ENCODE results near the gene KCNH4.
"Not testable (repeated sequence)": the region's sequence is repeated elsewhere in the genome, so short reads cannot be mapped to it uniquely, and the experiment has no call there.

Gene KCNH4

GRCh38 chr17:42193969-42194899 is 13.3 kb upstream of the KCNH4 start, which contains the start of gene GHDC:
Gene GHDC (minus strand): TSS chr17:42194494. CDS start chr17:42193581, 913 bp downstream.
- DNase-seq (ENCODE audit: low read depth in 3 of 3) = peak; percentile 71 to 78 (median 71)

DNA sequence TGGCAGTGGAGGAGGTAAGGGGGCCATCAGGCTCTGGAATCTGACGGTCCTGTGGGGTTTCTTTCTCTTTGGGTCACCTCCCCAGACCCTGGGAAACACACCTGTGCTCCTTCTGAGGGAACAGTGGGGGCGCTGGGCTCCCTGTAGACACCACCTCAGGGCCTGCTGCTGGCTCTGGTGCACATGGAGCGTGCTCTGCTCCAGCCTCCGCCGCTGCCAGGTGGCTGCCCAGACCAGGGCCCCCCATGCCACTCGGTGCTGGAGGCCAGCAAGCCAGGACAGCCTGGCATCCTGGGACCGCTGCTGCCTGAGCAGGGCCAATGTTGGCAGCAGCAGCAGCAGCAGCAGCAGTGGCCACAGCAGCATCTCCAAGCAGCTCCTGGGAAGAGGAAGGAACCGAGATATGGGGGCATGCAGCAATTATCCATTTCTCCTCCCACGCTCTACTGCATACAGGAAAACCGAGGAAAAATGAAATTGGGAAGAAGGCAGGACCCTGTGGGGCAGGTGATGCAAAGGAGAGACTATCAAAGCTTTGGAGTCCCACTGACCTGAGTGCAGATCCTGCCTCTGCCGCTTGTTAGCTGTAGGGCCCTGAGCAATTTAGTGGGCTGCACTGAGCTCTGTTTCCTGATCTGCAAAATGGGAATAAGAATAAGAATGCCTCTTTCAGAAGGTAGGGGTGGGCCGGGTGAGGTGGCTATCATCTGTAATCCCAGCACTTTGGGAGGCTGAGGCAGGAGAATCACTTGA is 12.4 kb upstream of the KCNH4 start:
- no peak for DNase-seq (ENCODE audit: low read depth in 3 of 3)

- DNase-seq (ENCODE audit: low read depth in 3 of 3) = no peak
Measured at GRCh38 chr17:42192189-42193126, 11.5 kb upstream of the KCNH4 start.

DNA sequence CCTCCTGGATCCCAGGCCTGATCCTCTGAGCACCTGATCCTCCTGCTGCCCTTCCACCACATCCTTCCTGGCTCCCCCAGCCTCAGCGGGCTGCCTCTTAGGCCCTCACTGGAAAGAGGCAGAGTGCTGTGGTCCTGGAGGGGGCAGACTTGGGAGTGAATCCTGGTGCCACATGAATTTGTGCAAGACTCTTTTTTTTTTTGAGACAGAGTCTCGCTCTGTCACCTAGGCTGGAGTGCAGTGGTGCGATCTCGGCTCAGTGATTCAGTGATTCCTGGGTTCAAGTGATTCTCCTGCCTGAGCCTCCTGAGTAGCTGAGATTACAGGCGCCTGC is 10.3 kb upstream of the KCNH4 start:
- DNase-seq (ENCODE audit: low read depth in 3 of 3) = no peak

DNA sequence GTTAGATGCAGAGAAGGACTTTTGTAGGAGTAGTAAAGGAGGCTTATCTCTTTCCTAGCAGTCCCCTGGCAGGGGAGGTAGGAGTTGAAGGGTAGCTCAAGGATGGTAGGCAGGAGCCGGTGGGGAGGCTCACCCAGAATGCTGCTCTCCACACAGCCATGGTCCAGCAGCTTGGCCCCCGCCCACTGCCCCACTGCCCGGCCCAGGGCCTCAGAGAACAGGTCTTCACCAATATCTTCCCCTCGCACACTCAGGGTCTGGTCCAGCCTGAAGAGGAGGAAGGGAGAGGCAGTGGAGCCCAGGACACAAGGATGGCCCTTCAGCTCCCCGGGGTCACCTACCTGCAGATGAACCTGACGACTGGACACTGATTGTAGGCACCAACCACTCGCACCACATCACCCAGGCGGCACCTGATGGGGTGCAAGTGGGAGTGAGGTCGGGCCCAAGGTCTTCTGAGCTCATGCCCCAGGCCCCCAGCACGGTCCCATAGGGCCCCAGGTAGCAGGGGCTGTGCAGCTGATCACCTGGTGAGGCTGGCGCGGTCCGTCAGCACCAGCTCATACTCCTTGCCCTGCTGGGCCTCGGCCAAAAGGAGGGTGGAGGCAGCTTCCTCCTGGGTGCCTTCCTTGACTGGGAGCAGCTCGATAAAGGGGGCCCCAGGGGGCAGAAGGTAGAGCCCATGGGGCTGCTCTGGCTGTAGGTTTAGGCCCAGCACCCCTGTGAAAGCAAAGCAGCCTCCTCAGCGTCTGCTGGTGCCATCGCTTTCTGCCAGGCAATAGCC is 9.7 kb upstream of the KCNH4 start:
- DNase-seq (ENCODE audit: low read depth in 3 of 3) = no peak

DNA sequence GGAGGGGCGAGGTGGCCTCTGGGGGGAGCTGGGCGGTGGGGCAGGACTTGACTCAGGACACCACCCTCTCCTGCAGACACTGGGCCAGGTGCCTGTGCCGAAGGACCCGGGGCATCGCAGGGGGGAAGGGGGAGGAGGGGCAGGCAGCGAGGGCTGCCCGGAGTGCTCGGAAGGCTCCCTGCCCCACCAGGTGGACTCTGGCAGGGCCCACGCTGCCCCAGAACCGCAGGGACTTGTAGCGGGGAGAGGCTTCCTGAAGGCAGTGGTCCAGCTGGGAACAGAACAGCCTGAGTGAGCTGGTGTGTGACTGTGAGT is 8.7 kb upstream of the KCNH4 start:
- no peak for DNase-seq (ENCODE audit: low read depth in 3 of 3)

- DNase-seq (ENCODE audit: low read depth in 3 of 3) = no peak
Measured at GRCh38 chr17:42188749-42189650, 8.1 kb upstream of the KCNH4 start.

DNA sequence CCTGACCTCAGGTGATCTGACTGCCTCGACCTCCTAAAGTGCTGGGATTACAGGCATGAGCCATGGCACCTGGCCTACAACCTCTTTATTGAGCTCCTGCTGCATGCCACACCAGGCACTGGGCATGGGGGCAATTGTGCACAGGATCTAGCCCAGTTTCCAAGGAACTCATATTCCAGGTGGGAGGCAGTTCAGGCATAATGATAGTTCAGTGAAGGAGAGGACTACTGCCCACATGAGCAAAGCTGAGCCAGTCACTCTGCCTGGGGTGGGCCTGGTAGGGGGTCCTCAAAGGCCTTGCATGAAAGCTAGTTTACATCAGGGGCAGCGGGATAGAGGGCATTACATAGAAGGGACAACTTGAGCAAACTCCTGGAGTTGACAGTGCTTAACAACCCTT is 6.9 kb upstream of the KCNH4 start:
- no peak for DNase-seq (ENCODE audit: low read depth in 3 of 3)

DNA sequence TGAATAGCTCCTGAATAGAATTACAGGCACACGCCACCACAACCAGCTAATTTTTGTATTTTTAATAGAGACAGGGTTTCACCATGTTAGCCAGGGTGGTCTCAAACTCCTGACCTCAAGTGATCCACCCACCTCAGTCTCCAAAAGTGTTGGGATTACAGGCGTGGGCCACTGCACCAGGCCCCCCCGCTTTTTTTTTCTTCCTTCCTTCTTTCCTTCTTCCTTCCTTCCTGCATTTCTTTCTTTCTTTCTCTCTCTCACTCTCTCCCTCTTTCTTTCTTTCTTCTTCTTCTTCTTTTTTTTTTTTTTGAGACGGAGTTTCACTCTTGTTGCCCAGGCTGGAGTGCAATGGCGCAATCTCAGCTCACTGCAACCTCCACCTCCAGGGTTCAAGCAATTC is 5.2 kb upstream of the KCNH4 start:
- DNase-seq (ENCODE audit: low read depth in 3 of 3) = not testable (repeated sequence)

GRCh38 chr17:42185621-42185930 is 4.6 kb upstream of the KCNH4 start:
- DNase-seq (ENCODE audit: low read depth in 3 of 3) = no peak

DNA sequence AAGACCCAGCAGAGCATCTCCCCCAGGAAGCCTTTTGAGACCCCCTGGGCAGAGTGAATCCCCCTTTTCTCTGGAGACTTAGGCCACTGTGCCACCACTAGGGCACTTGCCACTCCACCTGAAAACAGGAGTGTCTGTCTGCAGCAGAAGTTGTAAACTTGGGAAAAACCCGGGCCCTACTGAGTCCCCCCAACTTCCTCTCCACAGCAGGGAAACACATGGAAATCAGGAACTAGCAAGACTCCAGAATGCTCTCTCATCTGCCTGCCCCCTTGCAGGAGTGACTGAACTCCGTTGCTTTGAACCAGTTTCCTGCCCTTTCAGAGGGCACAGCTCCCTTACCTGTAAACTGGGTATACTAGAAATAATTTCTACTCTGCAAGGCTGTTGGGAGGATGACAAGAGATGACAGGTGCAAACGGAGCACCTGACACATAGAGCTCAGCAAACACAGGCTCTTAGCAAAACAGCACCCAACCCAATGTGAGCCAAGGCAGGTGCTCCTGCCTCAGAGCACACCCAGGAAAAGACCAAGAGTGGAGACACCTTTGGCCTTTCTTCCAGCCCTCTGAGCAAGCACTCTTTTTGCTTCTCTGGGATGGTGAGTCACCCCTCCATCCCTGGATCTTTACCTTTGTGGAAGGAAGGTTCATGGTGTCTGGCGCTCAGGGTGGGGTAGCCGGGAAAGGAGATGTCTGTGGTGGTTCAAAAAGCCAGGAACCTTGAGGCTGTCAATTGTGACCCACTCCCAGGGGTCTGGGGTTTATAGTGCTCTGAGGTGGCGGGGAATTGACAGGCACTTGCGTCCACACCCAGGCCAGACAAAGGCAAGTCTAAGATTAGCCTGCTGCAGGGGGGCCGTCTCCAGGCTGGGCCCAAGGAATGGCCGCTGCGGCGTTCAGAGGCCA is 4.0 kb upstream of the KCNH4 start, which contains the start of gene HCRT:
HCRT (minus strand) TSS at position 740 of the 908 bp plus-strand sequence; CDS start at position 653, 87 bp downstream.
- no peak for DNase-seq (ENCODE audit: low read depth in 3 of 3)

- peak; percentile 51 to 78 (median 55) for DNase-seq (ENCODE audit: low read depth in 3 of 3)
Measured at GRCh38 chr17:42183741-42184711, 3.1 kb upstream of the KCNH4 start.

- no peak for DNase-seq (ENCODE audit: low read depth in 3 of 3)
Measured at GRCh38 chr17:42182927-42183734, 2.2 kb upstream of the KCNH4 start.

DNA sequence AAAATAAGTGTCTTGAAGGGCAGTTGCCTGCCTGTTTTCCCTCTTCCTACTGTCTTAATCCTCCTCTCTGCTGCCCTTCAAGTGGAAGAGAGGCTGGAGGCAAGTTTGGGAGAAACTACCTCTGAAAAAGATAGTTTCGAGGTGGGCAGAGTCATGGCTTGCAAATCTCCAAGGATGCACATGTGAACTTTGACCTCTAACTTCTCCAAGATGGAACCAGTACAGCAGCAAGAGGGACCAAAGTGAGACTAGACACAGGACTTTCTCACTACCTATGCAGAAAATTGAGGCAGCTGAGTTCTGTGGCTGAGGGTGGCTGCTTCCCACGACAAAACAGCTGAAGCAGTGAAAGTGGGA is 887 bp upstream of the KCNH4 start:
- DNase-seq (ENCODE audit: low read depth in 3 of 3) = no peak

DNA sequence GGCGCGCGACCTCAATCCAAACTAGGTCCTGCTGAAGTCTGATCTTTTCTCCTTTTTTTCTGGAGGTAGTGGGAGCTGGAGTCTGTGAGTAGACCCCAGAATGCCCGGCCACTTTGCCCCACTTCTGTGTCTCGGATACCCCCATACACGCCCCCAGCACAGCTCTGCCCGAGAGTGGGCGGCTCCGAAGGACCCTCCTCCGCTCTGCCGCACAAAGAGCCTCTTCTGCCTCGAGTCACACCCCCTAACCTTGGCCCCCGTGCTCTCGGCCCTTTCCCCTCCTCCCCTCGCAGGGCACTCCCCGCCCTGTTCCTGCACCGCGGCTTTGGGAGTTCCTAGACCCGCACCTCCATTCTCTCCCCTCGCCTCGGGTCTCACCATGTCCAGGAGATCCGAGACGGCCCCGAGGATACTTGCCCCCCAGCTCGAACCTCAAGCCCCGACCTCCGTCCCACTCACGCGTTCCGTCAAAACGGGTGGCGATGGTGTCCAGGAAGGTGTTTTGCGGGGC is 476 bp downstream of the KCNH4 start:
- DNase-seq (ENCODE audit: low read depth in 3 of 3) = no peak

- DNase-seq (ENCODE audit: low read depth in 3 of 3) = no peak
Measured at GRCh38 chr17:42179911-42180410, 981 bp downstream of the KCNH4 start.

DNA sequence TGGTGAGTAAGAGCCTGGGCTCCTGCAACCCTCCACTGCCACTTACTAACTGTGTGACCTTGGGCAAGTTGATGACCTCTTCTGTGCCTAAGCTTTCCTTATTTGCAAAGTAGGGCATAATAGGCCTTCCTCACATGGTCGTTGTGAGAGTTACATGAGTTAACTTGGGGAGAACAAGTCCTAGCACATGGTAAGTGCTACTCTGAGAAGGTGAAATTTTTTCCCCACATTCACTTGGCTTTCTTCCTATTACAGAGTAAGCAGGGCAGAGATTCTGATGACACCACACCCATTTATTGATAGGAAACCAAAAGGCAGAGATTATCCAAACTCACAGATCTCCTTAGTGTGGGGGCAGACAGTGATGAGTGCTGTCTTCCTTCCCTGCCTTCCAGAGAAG is 1.6 kb downstream of the KCNH4 start:
- DNase-seq (ENCODE audit: low read depth in 3 of 3) = no peak
